Prostate gland (tissue), 2 donors: ENCODE results near the gene GPC5. TPM values are rescaled to one million over a fixed set of nuclear protein-coding genes. Genes with fewer than 3 reads are reported as not detected.
A peak's percentile ranks its signal among the peaks of the same experiment; 100 is the strongest.

ENCODE experiments used
- DNase-seq: peaks from one replicate; pipeline ENCODE4 v3.0.0-alpha.2; 2019; ENCODE audit warnings: low spot score
- H3K27ac ChIP-seq, 2 donors: fragments of 200-600 bp; sonication (generic); 2 replicates each; pipeline ENCODE4 v1.5.1; 2017 to 2019
- H3K27me3 ChIP-seq: fragments of 200-600 bp; sonication (generic); replicated peaks from 2 replicates; pipeline ENCODE4 v1.5.1; 2019; ENCODE audit not compliant: insufficient read depth
- H3K36me3 ChIP-seq, 2 donors: fragments of 200-600 bp; sonication (generic); 1 replicate in 1 of 2; 2 replicates in 1 of 2; pipeline versions ENCODE4 v1.5.1 to v1.8.1; 2017 to 2019
- H3K4me1 ChIP-seq: fragments of 200-600 bp; sonication (generic); replicated peaks from 2 replicates; pipeline ENCODE4 v1.5.1; 2019
- H3K4me3 ChIP-seq, 2 donors: fragments of 200-600 bp; sonication (generic); 2 replicates each; pipeline ENCODE4 v1.5.1; 2017 to 2019
- H3K9me3 ChIP-seq: fragments of 200-600 bp; sonication (generic); 2 replicates; pipeline ENCODE4 v1.5.1; 2017
- CTCF ChIP-seq, 4 experiments: fragments of 200-600 bp in 2 of 4; fragments of 450-650 bp in 2 of 4; sonication (generic) in 2 of 4; IDR thresholded peaks; 1 replicate in 3 of 4; 2 replicates in 1 of 4; pipeline ENCODE4 v1.5.1; 2016 to 2019; ENCODE audit warnings: antibody characterized with exemption in 4 of 4, mild to moderate bottlenecking in 2 of 4, moderate library complexity in 2 of 4
- POLR2A ChIP-seq: fragments of 450-650 bp; IDR thresholded peaks from one replicate; pipeline ENCODE4 v1.6.1; 2016; ENCODE audit warnings: antibody characterized with exemption, mild to moderate bottlenecking
- POLR2AphosphoS5 ChIP-seq: sonication (generic); formaldehyde crosslinking; IDR thresholded peaks from one replicate; pipeline ENCODE4 v1.6.1; 2017; ENCODE audit warnings: antibody characterized with exemption
- WGBS: methylation state at CpG from one replicate; pipeline ENCODE4 v1.1.5; 2018; 5-methylcytosine and 5-hydroxymethylcytosine counted together
- intact Hi-C: fragments of 100-400 bp; cut with DNase I; formaldehyde crosslinking; loops from one replicate; pipeline ENCODE4 v1.14.2; 2022
- total RNA-seq, 2 donors: library from RNA; depleted of rRNA; stranded (reverse); fragments of >200 nt; gene quantifications; one replicate each; pipeline ENCODE4 v1.1.0, GENCODE V29; 2016

The GPC5 gene
- total RNA-seq, 2 donors from 2014 or later = 0.23 to 35.0 TPM

- 88% methylated on average over 2 of the region's 2 CpGs for WGBS
- DNase-seq = no peak
- Histone ChIP-seq H3K36me3 (no peaks in the 10 kb centered on the region), H3K27ac (no peak overlapping the region), H3K9me3 (no peaks in the 10 kb centered on the region), H3K4me3 (no peak overlapping the region), H3K27me3 (no peaks in the 10 kb centered on the region), H3K4me1 (no peaks in the 10 kb centered on the region)
- TF ChIP-seq POLR2AphosphoS5 (no peak), CTCF (IDR thresholded peaks at IDR 0.05) (no peak), POLR2A (no peak)
- intact Hi-C loops = no loop called here
Observed at GRCh38 chr13:92313382-92313781, 915.0 kb downstream of the GPC5 start.

GRCh38 chr13:92315265-92315664 lies 916.8 kb downstream of the GPC5 start:
- WGBS = 82% methylated on average over 2 of the region's 2 CpGs
- Histone ChIP-seq H3K27me3 (no peaks in the 10 kb centered on the region), H3K36me3 (no peaks in the 10 kb centered on the region), H3K9me3 (no peaks in the 10 kb centered on the region), H3K4me1 (peaks cover 2% of the 10 kb centered on the region), H3K27ac (no peak overlapping the region), H3K4me3 (no peak overlapping the region)
- DNase-seq = no peak
- intact Hi-C loops = no loop called here
- TF ChIP-seq POLR2A = no peak
- no peak for TF ChIP-seq POLR2AphosphoS5
- no peak for TF ChIP-seq CTCF (IDR thresholded peaks at IDR 0.05)

GRCh38 chr13:92316030-92316429 lies 917.6 kb downstream of the GPC5 start:
- H3K4me1 ChIP-seq = peaks cover 2% of the 10 kb centered on the region
- TF ChIP-seq POLR2AphosphoS5 (no peak), POLR2A (no peak), CTCF (IDR thresholded peaks at IDR 0.05) (no peak)
- no peak for DNase-seq
- no peaks in the 10 kb centered on the region for H3K36me3 ChIP-seq
- no peak overlapping the region for H3K4me3 ChIP-seq
- no peak overlapping the region for H3K27ac ChIP-seq
- WGBS = 97% methylated on average over 2 of the region's 2 CpGs
- intact Hi-C loops = no loop called here
- no peaks in the 10 kb centered on the region for H3K27me3 ChIP-seq
- H3K9me3 ChIP-seq = no peaks in the 10 kb centered on the region

- Histone ChIP-seq H3K36me3 (no peaks in the 10 kb centered on the region), H3K27ac (no peak overlapping the region), H3K27me3 (no peaks in the 10 kb centered on the region), H3K4me3 (no peak overlapping the region), H3K9me3 (no peaks in the 10 kb centered on the region), H3K4me1 (peaks cover 2% of the 10 kb centered on the region)
- DNase-seq = no peak
- WGBS = 87% methylated on average over 2 of the region's 2 CpGs
- no peak for TF ChIP-seq POLR2AphosphoS5
- TF ChIP-seq CTCF (IDR thresholded peaks at IDR 0.05) = no peak
- no peak for TF ChIP-seq POLR2A
- intact Hi-C loops = no loop called here
Observed at GRCh38 chr13:92317066-92317465, 918.6 kb downstream of the GPC5 start.

- no peaks in the 10 kb centered on the region for H3K27me3 ChIP-seq
- 13% methylated on average over 1 of the region's 1 CpG for WGBS
- intact Hi-C loops = no loop called here
- no peak for DNase-seq
- TF ChIP-seq POLR2AphosphoS5 (peak; percentile 65), CTCF (IDR thresholded peaks at IDR 0.05) (no peak)
- H3K36me3 ChIP-seq = no peaks in the 10 kb centered on the region
- H3K4me3 ChIP-seq = no peak overlapping the region
- peaks cover 2% of the 10 kb centered on the region for H3K4me1 ChIP-seq
- peak overlapping the region in 1 of 2 donors; percentile 19 for H3K27ac ChIP-seq
- no peaks in the 10 kb centered on the region for H3K9me3 ChIP-seq
Observed at GRCh38 chr13:92320323-92320722, 921.9 kb downstream of the GPC5 start.
